H1 (cell line): ENCODE results near the gene NDUFV1. TPM values are rescaled to one million over a fixed set of nuclear protein-coding genes. Genes with fewer than 3 reads are reported as not detected.

Experiments used
- CTCF ChIA-PET: fragments of 300-600 bp; sonication (Branson Sonifier 250); formaldehyde crosslinking; loops from one replicate; lab custom pipeline; 2021; ENCODE audit not compliant: partially characterized antibody; lab: Charles Lee
- POLR2A ChIA-PET: fragments of 300-600 bp; sonication (Branson Sonifier 250); formaldehyde crosslinking; loops from one replicate; lab custom pipeline; 2021; ENCODE audit warnings: inconsistent platforms; ENCODE audit not compliant: partially characterized antibody; lab: Charles Lee
- DNase-seq, 2 experiments: peaks; one replicate each; pipeline versions ENCODE4 v3.0.0 to v3.0.0-alpha.2; 2010 to 2022; ENCODE audit warnings: low spot score in 2 of 2, low read depth in 1 of 2, mixed read lengths in 1 of 2
- FAIRE-seq: peaks from 2 replicates; lab custom pipeline; 2011; peaks lifted over from hg19 to GRCh38; lab: Jason Lieb, UNC
- H2AFZ ChIP-seq: 2 replicates; pipeline ENCODE4 v1.8.1; 2012; ENCODE audit warnings: low read length, inconsistent platforms
- H2AK5ac ChIP-seq: 2 replicates; pipeline ENCODE4 v1.6.1; 2013; ENCODE audit warnings: low read depth, low read length
- H2BK120ac ChIP-seq: replicated peaks from 2 replicates; pipeline ENCODE3; 2013; ENCODE audit warnings: low read depth, low read length, inconsistent platforms
- H2BK12ac ChIP-seq: 2 replicates; pipeline ENCODE4 v1.6.1; 2013; ENCODE audit warnings: low read depth, low read length
- H2BK15ac ChIP-seq: 2 replicates; pipeline ENCODE4 v1.6.1; 2013; ENCODE audit warnings: low read length
- H2BK20ac ChIP-seq: 2 replicates; pipeline ENCODE4 v1.6.1; 2013; ENCODE audit warnings: low read length
- H2BK5ac ChIP-seq: 2 replicates; pipeline ENCODE4 v1.6.1; 2013; ENCODE audit warnings: low read depth, low read length
- H3K14ac ChIP-seq: 2 replicates; pipeline ENCODE4 v1.6.1; 2013; ENCODE audit warnings: inconsistent platforms; ENCODE audit not compliant: insufficient read length
- H3K18ac ChIP-seq: 2 replicates; pipeline ENCODE4 v1.6.1; 2013; ENCODE audit warnings: low read length; ENCODE audit errors: extremely low read depth
- H3K23ac ChIP-seq: 2 replicates; pipeline ENCODE4 v1.6.1; 2013; ENCODE audit warnings: inconsistent platforms; ENCODE audit not compliant: insufficient read length
- H3K23me2 ChIP-seq: 2 replicates; pipeline ENCODE4 v1.6.1; 2013; ENCODE audit warnings: low read depth, low read length
- H3K27ac ChIP-seq: 2 replicates; pipeline ENCODE4 v1.6.1; 2011; ENCODE audit warnings: low read depth, low read length, inconsistent platforms
- H3K27me3 ChIP-seq, 4 experiments: replicated peaks in 1 of 4; 1 replicate in 1 of 4; 2 replicates in 3 of 4; pipeline versions ENCODE4 v1.6.1 to v1.8.1; 2011 to 2013; ENCODE audit warnings: low read length in 3 of 4, mild to moderate bottlenecking in 3 of 4, inconsistent platforms in 2 of 4, mixed read lengths in 2 of 4, moderate library complexity in 1 of 4; ENCODE audit not compliant: control insufficient read depth in 3 of 4, insufficient read depth in 3 of 4; ENCODE audit errors: extremely low read depth in 1 of 4
- H3K36me3 ChIP-seq, 4 experiments: 2 replicates each; pipeline versions ENCODE4 v1.6.1 to v1.8.1; 2011 to 2013; ENCODE audit warnings: mild to moderate bottlenecking in 4 of 4, low read length in 3 of 4, moderate library complexity in 2 of 4, control low read depth in 1 of 4, inconsistent platforms in 1 of 4; ENCODE audit not compliant: insufficient read depth in 4 of 4, control insufficient read depth in 2 of 4
- H3K4ac ChIP-seq: replicated peaks from 2 replicates; pipeline ENCODE3; 2013; ENCODE audit warnings: low read length, low read depth, mixed read lengths, inconsistent platforms; ENCODE audit not compliant: insufficient read length
- H3K4me1 ChIP-seq, 4 experiments: replicated peaks in 1 of 4; 1 replicate in 1 of 4; 2 replicates in 3 of 4; pipeline versions ENCODE4 v1.6.1 to v1.8.1; 2011 to 2013; ENCODE audit warnings: low read length in 3 of 4, inconsistent platforms in 2 of 4, mixed read lengths in 1 of 4; ENCODE audit not compliant: insufficient read depth in 4 of 4, control insufficient read depth in 3 of 4
- H3K4me2 ChIP-seq, 2 experiments: 2 replicates each; pipeline versions ENCODE4 v1.6.1 to v1.8.1; 2011 to 2013; ENCODE audit warnings: low read depth in 2 of 2, low read length in 2 of 2, control low read depth in 1 of 2, inconsistent platforms in 1 of 2, mild to moderate bottlenecking in 1 of 2; ENCODE audit not compliant: insufficient read depth in 1 of 2
- H3K4me3 ChIP-seq, 4 experiments: fragments of 200-600, 300-600 bp in 1 of 4; sonication (generic), shearing (Covaris generic), sonication (Bioruptor Twin) in 1 of 4; 2 replicates each; pipeline versions ENCODE4 v1.5.1 to v1.8.1; 2011 to 2016; ENCODE audit warnings: low read length in 4 of 4, low read depth in 3 of 4, control low read depth in 2 of 4, inconsistent platforms in 2 of 4, mild to moderate bottlenecking in 2 of 4, mixed read lengths in 1 of 4, moderate library complexity in 1 of 4; ENCODE audit not compliant: insufficient read depth in 2 of 4; ENCODE audit errors: extremely low read depth in 1 of 4
- H3K56ac ChIP-seq: replicated peaks from 2 replicates; pipeline ENCODE3; 2013; ENCODE audit warnings: low read depth, mild to moderate bottlenecking, mixed read lengths, low read length, inconsistent platforms; ENCODE audit not compliant: insufficient read length
- H3K79me1 ChIP-seq: 2 replicates; pipeline ENCODE4 v1.6.1; 2013; ENCODE audit warnings: low read depth, low read length, control low read depth
- H3K79me2 ChIP-seq, 2 experiments: 2 replicates each; pipeline versions ENCODE4 v1.6.1 to v1.8.1; 2012 to 2013; ENCODE audit warnings: low read length in 2 of 2, mild to moderate bottlenecking in 2 of 2, inconsistent platforms in 1 of 2; ENCODE audit not compliant: insufficient read depth in 2 of 2, control insufficient read depth in 1 of 2
- H3K9ac ChIP-seq, 4 experiments: replicated peaks in 1 of 4; 1 replicate in 1 of 4; 2 replicates in 3 of 4; pipeline versions ENCODE4 v1.6.1 to v1.8.1; 2011 to 2013; ENCODE audit warnings: low read depth in 3 of 4, low read length in 3 of 4, control low read depth in 2 of 4, mild to moderate bottlenecking in 2 of 4, moderate library complexity in 2 of 4, inconsistent platforms in 1 of 4; ENCODE audit errors: extremely low read depth in 1 of 4
- H3K9me3 ChIP-seq, 2 experiments: 2 replicates each; pipeline versions ENCODE4 v1.6.1 to v1.8.1; 2012 to 2013; ENCODE audit warnings: mild to moderate bottlenecking in 2 of 2, moderate library complexity in 2 of 2, control low read depth in 1 of 2, inconsistent platforms in 1 of 2, low read depth in 1 of 2, low read length in 1 of 2, mixed read lengths in 1 of 2; ENCODE audit not compliant: insufficient read depth in 2 of 2
- H4K20me1 ChIP-seq, 2 experiments: replicated peaks in 1 of 2; 2 replicates each; pipeline versions ENCODE3 to v1.8.1; 2011 to 2013; ENCODE audit warnings: inconsistent platforms in 2 of 2, low read length in 2 of 2, mild to moderate bottlenecking in 1 of 2; ENCODE audit not compliant: insufficient read depth in 2 of 2, control insufficient read depth in 1 of 2
- H4K5ac ChIP-seq: 2 replicates; pipeline ENCODE4 v1.6.1; 2013; ENCODE audit warnings: low read length, low read depth, mixed read lengths, inconsistent platforms; ENCODE audit not compliant: insufficient read length
- H4K8ac ChIP-seq: 2 replicates; pipeline ENCODE4 v1.8.0; 2013; ENCODE audit warnings: mild to moderate bottlenecking, moderate library complexity, low read length, inconsistent platforms; ENCODE audit not compliant: insufficient read depth; ENCODE audit errors: extremely low read depth
- H4K91ac ChIP-seq: replicated peaks from 2 replicates; pipeline ENCODE3; 2013; ENCODE audit warnings: low read length, mixed read lengths, inconsistent platforms; ENCODE audit not compliant: insufficient read length
- SAP30 ChIP-seq: fragments of 300-600 bp; sonication (generic); IDR thresholded peaks from 2 replicates; pipeline ENCODE4 v1.7.1; 2012; ENCODE audit warnings: low read length, moderate library complexity, mild to moderate bottlenecking, inconsistent platforms; ENCODE audit not compliant: insufficient read depth, insufficient replicate concordance
- WGBS, 2 experiments: shearing (Covaris generic) in 1 of 2; methylation state at CpG; one replicate each; pipeline versions ENCODE4 v1.1.6 to v1.1.7; 2013 to 2015; ENCODE audit warnings: low lambda C conversion rate in 2 of 2, mixed read lengths in 2 of 2, inconsistent platforms in 1 of 2, low coverage in 1 of 2, missing lambda C conversion rate in 1 of 2; ENCODE audit not compliant: insufficient replicate concordance in 2 of 2, insufficient coverage in 1 of 2, insufficient read length in 1 of 2; ENCODE audit errors: extremely low coverage in 1 of 2, missing lambda C conversion rate in 1 of 2; 5-methylcytosine and 5-hydroxymethylcytosine counted together
- polyA plus RNA-seq, 7 experiments: library from polyadenylated mRNA; depleted of rRNA in 3 of 7; stranded (reverse) in 5 of 7; unstranded in 2 of 7; fragments of >200 nt in 5 of 7; fragments of 200-250 nt in 2 of 7; gene quantifications; 1 replicate in 5 of 7; 2 replicates in 1 of 7; 4 replicates in 1 of 7; pipeline versions ENCODE4 v1.2.1 to v1.2.3, GENCODE V29; 2011 to 2013; ENCODE audit warnings: missing spikeins in 2 of 7, mixed read lengths in 2 of 7
- total RNA-seq: library from RNA; stranded (reverse); fragmentation: NEBNext Ultra II Directional; extraction: Animal tissue kit (Norgen Biotek cat#: 25700); gene quantifications from 2 replicates; pipeline ENCODE4 v1.2.1, GENCODE V29; 2021
- TF ChIP-seq, protein P1 (sequence below): IDR thresholded peaks from 2 replicates; pipeline ENCODE4 v1.6.1; 2012; ENCODE audit warnings: inconsistent platforms
- TF ChIP-seq, protein P2 (sequence below): IDR thresholded peaks from 2 replicates; pipeline ENCODE4 v1.6.1; 2012; ENCODE audit warnings: inconsistent platforms

The NDUFV1 gene
- total and polyA plus RNA-seq, 2 of the 8 experiments (the other 6 are each of a cell fraction or from before 2014, with no cell fraction given), result 125 to 131 TPM

DNA sequence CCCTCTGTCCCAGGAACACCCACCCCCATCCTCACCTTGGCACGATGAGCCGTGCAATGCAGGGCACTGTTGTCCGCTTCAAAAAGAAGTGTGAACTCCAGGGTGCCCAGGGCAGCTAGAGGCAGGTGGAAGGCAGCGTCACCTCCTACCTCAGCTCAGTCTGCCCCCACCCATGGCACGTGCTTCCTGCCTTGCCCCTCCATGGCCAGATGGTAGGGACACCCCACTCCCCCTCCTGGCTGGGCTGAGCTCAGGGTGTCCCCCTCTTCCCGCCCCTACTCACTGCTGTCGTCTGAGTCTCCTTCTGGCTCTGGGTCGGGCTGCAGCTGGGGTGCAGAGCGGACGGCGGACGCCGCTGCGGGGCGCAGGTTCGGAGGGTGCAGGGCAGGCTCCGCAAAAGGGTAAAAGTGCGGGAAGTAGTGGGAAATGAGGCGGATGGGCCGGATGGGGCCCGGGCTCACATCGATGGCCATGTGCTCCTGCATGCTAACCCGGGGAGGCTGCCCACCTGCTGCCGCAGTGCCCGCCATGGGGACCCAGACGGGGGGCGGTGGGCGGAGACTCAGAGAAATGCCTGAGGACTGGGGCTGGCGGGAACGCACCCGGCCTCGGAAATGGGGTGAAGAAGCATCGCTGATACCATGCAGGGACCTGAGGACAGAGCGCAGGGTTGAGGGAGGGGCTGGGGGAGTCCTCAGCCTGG lies 9.1 kb downstream of the NDUFV1 start:
- H3K27me3 ChIP-seq, result peaks cover 0 to 10% (median 5%) of the 10 kb centered on the region in 4 experiments; a peak in 6 of 7 replicates
- H3K9ac ChIP-seq, result no peak overlapping the region
- no peak for FAIRE-seq
- ChIA-PET POLR2A (interaction anchor here (0.7 to 10.7 kb wide), 7 partner anchors 10 to 42 kb away, joined by 3 to 194 read pairs (median 4); partner anchors contain the start of genes GSTP1, NUDT8 and TBX10), CTCF (interaction anchor here (0.8 to 7.3 kb wide), 9 partner anchors 8 to 267 kb away, joined by 3 to 117 read pairs (median 4); partner anchors contain the start of genes GSTP1 and NUDT8)
- H2BK15ac ChIP-seq, result peak overlapping the region; percentile 90
- peak overlapping the region; percentile 72 for H2BK20ac ChIP-seq
- peak overlapping the region; percentile 61; the same call in 1 of the 2 replicates for H2AK5ac ChIP-seq
- H3K23ac ChIP-seq, result no peak overlapping the region
- peaks cover 0 to 4% of the 10 kb centered on the region in 2 experiments for H4K20me1 ChIP-seq
- peak overlapping the region; percentile 86 for H4K91ac ChIP-seq
- peak overlapping the region; percentile 41 to 47; a peak in 3 of 4 replicates for H3K4me2 ChIP-seq
- no peak overlapping the region for H3K56ac ChIP-seq
- H3K4me3 ChIP-seq, result 0 out of 8 replicates have a peak overlapping the region, but pooled peaks of 1 of the 4 experiments have one; percentile 20
- no peaks in the 10 kb centered on the region; a peak in 1 of 4 replicates for H3K9me3 ChIP-seq
- 51% methylated on average over 30 of the region's 34 CpGs; no CpG with 5 or more reads in 1 of the 2 experiments for WGBS, 2 experiments
- H2BK5ac ChIP-seq, result peak overlapping the region; percentile 63; the same call in 1 of the 2 replicates
- no peaks in the 10 kb centered on the region for H3K79me1 ChIP-seq
- H3K4me1 ChIP-seq, result peaks cover 13 to 36% (median 31%) of the 10 kb centered on the region in 4 experiments
- no peak overlapping the region for H3K14ac ChIP-seq
- H4K5ac ChIP-seq, result peak overlapping the region; percentile 6
- DNase-seq, result peak in 1 of 2 experiments; percentile 54
- H3K79me2 ChIP-seq, result peaks cover 0 to 3% of the 10 kb centered on the region in 2 experiments; a peak in 1 of 4 replicates
- peak overlapping the region; percentile 92 for H3K4ac ChIP-seq
- no peak overlapping the region for H2BK120ac ChIP-seq
- H3K23me2 ChIP-seq, result peaks cover 4% of the 10 kb centered on the region; the same call in 1 of the 2 replicates
- no peak overlapping the region for H2AFZ ChIP-seq
- 0 out of 2 replicates have a peak overlapping the region, but pooled peaks have one; percentile 90 for H3K18ac ChIP-seq
- H3K36me3 ChIP-seq, result peaks cover 0 to 9% (median 5%) of the 10 kb centered on the region in 4 experiments; a peak in 5 of 8 replicates
- TF ChIP-seq, protein P1, sequence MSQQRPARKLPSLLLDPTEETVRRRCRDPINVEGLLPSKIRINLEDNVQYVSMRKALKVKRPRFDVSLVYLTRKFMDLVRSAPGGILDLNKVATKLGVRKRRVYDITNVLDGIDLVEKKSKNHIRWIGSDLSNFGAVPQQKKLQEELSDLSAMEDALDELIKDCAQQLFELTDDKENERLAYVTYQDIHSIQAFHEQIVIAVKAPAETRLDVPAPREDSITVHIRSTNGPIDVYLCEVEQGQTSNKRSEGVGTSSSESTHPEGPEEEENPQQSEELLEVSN, result peak; percentile 94
- TF ChIP-seq, protein P2, sequence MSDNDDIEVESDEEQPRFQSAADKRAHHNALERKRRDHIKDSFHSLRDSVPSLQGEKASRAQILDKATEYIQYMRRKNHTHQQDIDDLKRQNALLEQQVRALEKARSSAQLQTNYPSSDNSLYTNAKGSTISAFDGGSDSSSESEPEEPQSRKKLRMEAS, result peak; percentile 86
- TF ChIP-seq SAP30, result no peak
- TF ChIP-seq, all 59 proteins: peak for 2
- Histone ChIP-seq H2BK12ac (peak overlapping the region; percentile 96; the same call in 1 of the 2 replicates), H3K27ac (no peak overlapping the region), H4K8ac (no peak overlapping the region)
